ENCODE data around the gene PROCR.

DNA sequence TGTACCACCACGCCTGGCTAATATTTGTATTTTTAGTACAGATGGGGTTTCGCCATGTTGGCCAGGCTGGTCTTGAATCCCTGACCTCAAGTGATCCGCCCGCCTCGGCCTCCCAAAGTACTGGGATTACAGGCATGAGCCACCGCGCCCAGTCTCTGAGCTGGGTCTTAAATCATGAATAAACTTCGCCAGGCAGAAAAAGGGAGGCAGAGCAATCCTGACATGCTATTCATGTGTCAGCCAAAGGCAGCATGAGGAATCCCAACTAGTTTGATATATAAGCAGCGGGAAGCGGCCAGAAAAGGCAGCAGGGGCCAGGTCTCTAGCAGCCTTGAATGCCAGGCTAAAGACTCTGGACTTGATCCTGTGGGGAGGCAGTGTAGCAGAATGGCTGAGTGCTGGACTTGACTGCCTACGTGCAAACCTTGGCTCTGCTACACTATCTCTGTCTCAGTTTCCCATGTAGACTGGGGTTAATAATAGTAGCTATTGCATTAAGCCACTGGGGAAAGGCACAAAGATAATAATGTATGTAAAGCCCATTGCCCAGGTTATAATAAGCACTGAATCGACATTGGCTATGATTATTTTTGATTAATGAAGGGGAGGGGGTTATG, 1.8 kb downstream of the PROCR start:
- TF ChIP-seq POLR2AphosphoS5 (IDR thresholded peaks at IDR 0.05; ENCODE audit: low read depth, low read length) (no peak), FOXP2 (optimal IDR thresholded peaks at IDR 0.05; ENCODE audit: borderline replicate concordance, extremely low read depth, extremely low read length, insufficient read depth) (no peak), REST (IDR thresholded peaks at IDR 0.05; ENCODE audit: insufficient read depth in 1 of 2, low read depth in 2 of 2, low read length in 2 of 2) (no peak), SIN3A (IDR thresholded peaks at IDR 0.05; ENCODE audit: borderline replicate concordance, insufficient read depth, low read length) (no peak)

Measured in PFSK-1 (cell line).